IMR-90 (cell line): Measurements from ENCODE around the gene C16orf74. TPM values are rescaled to one million over a fixed set of nuclear protein-coding genes. Genes with fewer than 3 reads are reported as not detected.

Experiments
- ATAC-seq: fragments of 200-7000 bp; cut with Tn5 transposase; 2 replicates; pipeline ENCODE4 v1.9.1; 2020; ENCODE audit warnings: low read depth, mild to moderate bottlenecking, moderate library complexity
- BruUV-seq: library from RNA; stranded (reverse); fragments of 400-500 nt; replicated peaks from 2 replicates; lab custom pipeline; 2021; lab: Mats Ljungman, UMichigan
- CTCF ChIA-PET: fragments of 300-600 bp; formaldehyde crosslinking; extraction: SDS; loops from one replicate; lab custom pipeline; 2021; ENCODE audit warnings: antibody characterized with exemption; lab: Yijun Ruan, JAX
- POLR2A ChIA-PET: fragments of 300-600 bp; sonication (Branson Sonifier 250); formaldehyde crosslinking; loops from one replicate; lab custom pipeline; 2022; ENCODE audit warnings: antibody characterized with exemption; ENCODE audit not compliant: unreplicated experiment; lab: Charles Lee
- DNase-seq: peaks from one replicate; pipeline ENCODE4 v3.0.0; 2013
- H2AFZ ChIP-seq: replicated peaks from 2 replicates; pipeline ENCODE3; 2013; ENCODE audit warnings: low read length, mild to moderate bottlenecking; ENCODE audit not compliant: poor library complexity
- H2AK5ac ChIP-seq: 2 replicates; pipeline ENCODE4 v1.6.1; 2013; ENCODE audit warnings: low read depth, low read length, inconsistent platforms
- H2AK9ac ChIP-seq: replicated peaks from 2 replicates; pipeline ENCODE3; 2013; ENCODE audit warnings: mild to moderate bottlenecking, low read depth, low read length, moderate library complexity; ENCODE audit not compliant: poor library complexity
- H2BK120ac ChIP-seq: 2 replicates; pipeline ENCODE4 v1.6.1; 2013; ENCODE audit warnings: low read depth, low read length, inconsistent platforms
- H2BK15ac ChIP-seq: 3 replicates; pipeline ENCODE4 v1.6.1; 2013; ENCODE audit warnings: low read depth, low read length, inconsistent platforms
- H2BK20ac ChIP-seq: 2 replicates; pipeline ENCODE4 v1.6.1; 2013; ENCODE audit warnings: low read depth, mild to moderate bottlenecking, inconsistent platforms, low read length, moderate library complexity
- H2BK5ac ChIP-seq: 2 replicates; pipeline ENCODE4 v1.6.1; 2013; ENCODE audit warnings: mild to moderate bottlenecking, low read depth, low read length, inconsistent platforms; ENCODE audit not compliant: poor library complexity, severe bottlenecking
- H3K14ac ChIP-seq: replicated peaks from 2 replicates; pipeline ENCODE4 v1.6.1; 2013; ENCODE audit warnings: low read depth, low read length, inconsistent platforms
- H3K18ac ChIP-seq: 2 replicates; pipeline ENCODE4 v1.6.1; 2013; ENCODE audit warnings: low read depth, low read length, control low read depth
- H3K23ac ChIP-seq: 2 replicates; pipeline ENCODE4 v1.6.1; 2013; ENCODE audit warnings: low read depth, low read length, inconsistent platforms
- H3K27ac ChIP-seq: 2 replicates; pipeline ENCODE4 v1.5.1; 2013; ENCODE audit warnings: mild to moderate bottlenecking, control low read depth, low read length; ENCODE audit not compliant: insufficient read depth
- H3K27me3 ChIP-seq: 2 replicates; pipeline ENCODE4 v1.6.1; 2013; ENCODE audit warnings: low read length; ENCODE audit not compliant: control insufficient read depth, insufficient read depth
- H3K36me3 ChIP-seq: 2 replicates; pipeline ENCODE4 v1.6.1; 2013; ENCODE audit warnings: low read length, mixed read lengths; ENCODE audit not compliant: control insufficient read depth, insufficient read depth
- H3K4ac ChIP-seq: 2 replicates; pipeline ENCODE4 v1.6.1; 2013; ENCODE audit warnings: low read depth, low read length, inconsistent platforms
- H3K4me1 ChIP-seq: 2 replicates; pipeline ENCODE4 v1.6.1; 2013; ENCODE audit warnings: low read length, mixed read lengths; ENCODE audit not compliant: control insufficient read depth, insufficient read depth
- H3K4me2 ChIP-seq: 2 replicates; pipeline ENCODE4 v1.6.1; 2013; ENCODE audit warnings: low read depth, mild to moderate bottlenecking, control low read depth, low read length, moderate library complexity
- H3K4me3 ChIP-seq: 2 replicates; pipeline ENCODE4 v1.5.1; 2013; ENCODE audit warnings: low read depth, mild to moderate bottlenecking, control low read depth, low read length, moderate library complexity; ENCODE audit not compliant: insufficient read depth
- H3K56ac ChIP-seq: 2 replicates; pipeline ENCODE4 v1.6.1; 2013; ENCODE audit warnings: low read length, inconsistent platforms; ENCODE audit not compliant: insufficient read depth; ENCODE audit errors: extremely low read depth
- H3K79me1 ChIP-seq, 2 experiments: 2 replicates each; pipeline ENCODE4 v1.6.1; 2013; ENCODE audit warnings: low read length in 2 of 2, inconsistent platforms in 1 of 2, low read depth in 1 of 2
- H3K9ac ChIP-seq: 2 replicates; pipeline ENCODE4 v1.6.1; 2013; ENCODE audit warnings: low read depth, low read length, control low read depth
- H3K9me1 ChIP-seq: 2 replicates; pipeline ENCODE4 v1.6.1; 2013; ENCODE audit warnings: low read length, inconsistent platforms; ENCODE audit not compliant: insufficient read depth
- H3K9me3 ChIP-seq: 2 replicates; pipeline ENCODE4 v1.6.1; 2013; ENCODE audit warnings: low read length; ENCODE audit not compliant: control insufficient read depth, insufficient read depth
- H4K20me1 ChIP-seq: 2 replicates; pipeline ENCODE4 v1.6.1; 2013; ENCODE audit warnings: low read length, inconsistent platforms; ENCODE audit not compliant: insufficient read depth
- H4K5ac ChIP-seq: 2 replicates; pipeline ENCODE4 v1.6.1; 2013; ENCODE audit warnings: mild to moderate bottlenecking, low read depth, low read length, control low read depth
- H4K8ac ChIP-seq, 2 experiments: 2 replicates each; pipeline ENCODE4 v1.6.1; 2013; ENCODE audit warnings: low read depth in 2 of 2, low read length in 2 of 2, control low read depth in 1 of 2, inconsistent platforms in 1 of 2
- H4K91ac ChIP-seq: 2 replicates; pipeline ENCODE4 v1.6.1; 2013; ENCODE audit warnings: low read depth, low read length, inconsistent platforms; ENCODE audit not compliant: insufficient read depth
- BHLHE40 ChIP-seq: fragments of 150-350 bp; IDR thresholded peaks from 2 replicates; pipeline ENCODE4 v1.6.1; 2016; ENCODE audit warnings: mild to moderate bottlenecking, low read depth, low read length
- CEBPB ChIP-seq: IDR thresholded peaks from 2 replicates; pipeline ENCODE4 v1.6.1; 2012; ENCODE audit warnings: low read depth, low read length, improper control_type of control experiment
- FOS ChIP-seq: fragments of 150-350 bp; IDR thresholded peaks from 2 replicates; pipeline ENCODE4 v1.6.1; 2016; ENCODE audit warnings: low read depth, low read length
- MXI1 ChIP-seq: IDR thresholded peaks from 2 replicates; pipeline ENCODE4 v1.6.1; 2012; ENCODE audit warnings: low read depth, mild to moderate bottlenecking, low read length, moderate library complexity, borderline replicate concordance
- WGBS, 2 experiments: methylation state at CpG; one replicate each; pipeline versions ENCODE4 v1.1.5 to v1.1.7; 2013; ENCODE audit warnings: missing lambda C conversion rate in 2 of 2; ENCODE audit not compliant: insufficient read length in 1 of 2; ENCODE audit errors: extremely low coverage in 2 of 2; 5-methylcytosine and 5-hydroxymethylcytosine counted together
- dilution Hi-C: fragments of 300-500 bp; cut with HindIII; formaldehyde crosslinking; loops from one replicate; pipeline ENCODE4 v1.14.3; 2018; ENCODE audit warnings: low sequenced_read_pairs; ENCODE audit not compliant: unreplicated experiment
- in situ Hi-C: fragments of 300-500 bp; cut with MboI; formaldehyde crosslinking; loops from 3 replicates; pipeline ENCODE4 v1.14.3; 2019; ENCODE audit warnings: low sequenced_read_pairs, inconsistent platforms, mixed read lengths
- intact Hi-C: fragments of 100-400 bp; cut with micrococcal nuclease; formaldehyde crosslinking; loops from 2 replicates; pipeline ENCODE4 v1.10.0; 2022
- polyA plus RNA-seq, 3 experiments: library from polyadenylated mRNA; depleted of rRNA; stranded (reverse); fragments of >200 nt; gene quantifications; 2 replicates each; pipeline ENCODE4 v1.2.3, GENCODE V29; 2012; ENCODE audit warnings: low replicate concordance in 1 of 3
- total RNA-seq: library from RNA; depleted of rRNA; stranded (reverse); fragments of >200 nt; gene quantifications from 2 replicates; pipeline ENCODE4 v1.2.3, GENCODE V29; 2012
- TF ChIP-seq, protein P1 (sequence below): fragments of 150-350 bp; IDR thresholded peaks from 2 replicates; pipeline ENCODE4 v1.6.1; 2017; ENCODE audit warnings: mild to moderate bottlenecking, antibody characterized with exemption, low read length, low read depth

The C16orf74 gene
- total and polyA plus RNA-seq, 2 of the 4 experiments (the other 2 are of a cell fraction) = 4.5 to 12.2 TPM

DNA sequence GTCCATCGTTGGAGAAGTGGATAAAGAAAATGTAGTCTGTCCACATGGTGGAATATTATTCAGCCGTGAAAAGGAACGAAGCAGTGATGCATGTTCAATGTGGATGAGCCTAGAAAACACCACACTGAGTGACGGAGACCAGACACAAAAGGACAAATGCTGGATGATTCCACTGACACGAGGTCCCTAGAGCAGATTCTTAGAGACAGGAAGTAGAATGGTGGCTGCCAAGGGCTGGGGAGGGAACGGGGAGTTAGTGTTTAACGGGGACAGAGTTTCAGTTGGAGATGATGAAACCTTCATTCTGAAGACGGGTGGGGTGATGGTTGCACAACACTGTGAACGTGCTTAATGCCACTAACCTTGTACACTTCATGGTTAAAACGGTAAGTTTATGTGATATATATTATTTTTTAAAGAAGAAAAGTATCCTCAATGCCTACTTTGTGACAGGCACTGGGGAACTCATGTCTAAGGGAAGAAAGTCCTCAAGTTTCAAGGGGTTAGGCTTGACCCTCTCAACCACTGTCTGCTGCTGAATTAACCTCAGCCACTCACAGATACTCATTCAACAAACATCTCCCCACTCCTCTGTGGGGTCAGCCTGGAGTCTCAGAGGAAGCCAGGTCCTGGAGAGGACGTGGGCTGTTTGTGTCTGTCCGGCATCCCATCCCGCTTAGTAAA, 17.6 kb downstream of the C16orf74 start:
- ATAC-seq = no peak
- H3K27me3 ChIP-seq = no peaks in the 10 kb centered on the region
- WGBS, 2 experiments = 91% methylated on average over 7 of the region's 13 CpGs; no CpG with 5 or more reads in 1 of the 2 experiments
- intact Hi-C loops = no loop called here
- H3K4me3 ChIP-seq = no peak overlapping the region
- no TSS peak for BruUV-seq
- dilution Hi-C loops = no loop called here
- H2AK5ac ChIP-seq = no peak overlapping the region
- peaks cover 10% of the 10 kb centered on the region for H3K9me1 ChIP-seq
- H2BK5ac ChIP-seq = no peak overlapping the region
- POLR2A ChIA-PET = no interaction called here
- H2BK20ac ChIP-seq = no peak overlapping the region
- H4K5ac ChIP-seq = no peak overlapping the region
- no peak overlapping the region for H3K4me2 ChIP-seq
- no peak overlapping the region for H3K4ac ChIP-seq
- in situ Hi-C loops = no loop called here
- no peak overlapping the region for H2BK120ac ChIP-seq
- no peak overlapping the region for H3K9ac ChIP-seq
- H3K79me1 ChIP-seq = peaks cover 6 to 23% of the 10 kb centered on the region in 2 experiments
- no peaks in the 10 kb centered on the region for H3K9me3 ChIP-seq
- no peaks in the 10 kb centered on the region for H3K4me1 ChIP-seq
- no peak overlapping the region for H3K23ac ChIP-seq
- CTCF ChIA-PET = no interaction called here
- H3K56ac ChIP-seq = no peak overlapping the region
- H3K18ac ChIP-seq = no peak overlapping the region
- no peak overlapping the region for H4K8ac ChIP-seq
- DNase-seq = no peak
- H2AFZ ChIP-seq = peak overlapping the region; percentile 18
- H3K14ac ChIP-seq = no peak overlapping the region
- H3K27ac ChIP-seq = no peak overlapping the region
- H2AK9ac ChIP-seq = no peak overlapping the region
- no peaks in the 10 kb centered on the region; the same call in 1 of the 2 replicates for H4K20me1 ChIP-seq
- H2BK15ac ChIP-seq = no peak overlapping the region
- H4K91ac ChIP-seq = no peak overlapping the region; the same call in 1 of the 2 replicates
- H3K36me3 ChIP-seq = no peaks in the 10 kb centered on the region
- TF ChIP-seq FOS (no peak), MXI1 (no peak), CEBPB (peak; percentile 77), BHLHE40 (no peak)
- TF ChIP-seq, protein P1, sequence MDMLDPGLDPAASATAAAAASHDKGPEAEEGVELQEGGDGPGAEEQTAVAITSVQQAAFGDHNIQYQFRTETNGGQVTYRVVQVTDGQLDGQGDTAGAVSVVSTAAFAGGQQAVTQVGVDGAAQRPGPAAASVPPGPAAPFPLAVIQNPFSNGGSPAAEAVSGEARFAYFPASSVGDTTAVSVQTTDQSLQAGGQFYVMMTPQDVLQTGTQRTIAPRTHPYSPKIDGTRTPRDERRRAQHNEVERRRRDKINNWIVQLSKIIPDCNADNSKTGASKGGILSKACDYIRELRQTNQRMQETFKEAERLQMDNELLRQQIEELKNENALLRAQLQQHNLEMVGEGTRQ = no peak
